WTC11 (cell line): ENCODE data around the gene ADAMTS2. TPM values are rescaled to one million over a fixed set of nuclear protein-coding genes. Genes with fewer than 3 reads are reported as not detected.

Experiments used
- ATAC-seq: fragments of 200-7000 bp; cut with Tn5 transposase; 2 replicates; pipeline ENCODE4 v1.10.0; 2021; ENCODE audit warnings: mild to moderate bottlenecking, moderate library complexity
- CTCF ChIA-PET: fragments of 300-600 bp; sonication (Branson Sonifier 250); formaldehyde crosslinking; loops from one replicate; lab custom pipeline; 2021; ENCODE audit warnings: antibody characterized with exemption; lab: Charles Lee
- POLR2A ChIA-PET: fragments of 350-600 bp; sonication (Branson Sonifier 250); formaldehyde crosslinking; loops from one replicate; lab custom pipeline; 2021; ENCODE audit warnings: antibody characterized with exemption; lab: Charles Lee
- DNase-seq: peaks from one replicate; pipeline ENCODE4 v3.0.0; 2021; ENCODE audit warnings: low spot score
- H3K27ac Mint-ChIP-seq: 2 replicates; pipeline ENCODE4 v1.8.0; 2021; ENCODE audit warnings: mixed read lengths
- H3K27me3 Mint-ChIP-seq: 2 replicates; pipeline ENCODE4 v1.8.0; 2021; ENCODE audit warnings: low read depth, mild to moderate bottlenecking, moderate library complexity, mixed read lengths
- H3K36me3 Mint-ChIP-seq: 2 replicates; pipeline ENCODE4 v1.8.0; 2021; ENCODE audit warnings: mixed read lengths
- H3K4me1 Mint-ChIP-seq: 2 replicates; pipeline ENCODE4 v1.8.0; 2022; ENCODE audit warnings: mixed read lengths
- H3K4me3 Mint-ChIP-seq: 2 replicates; pipeline ENCODE4 v1.8.0; 2021; ENCODE audit warnings: mild to moderate bottlenecking, moderate library complexity, mixed read lengths
- H3K9me3 Mint-ChIP-seq: 2 replicates; pipeline ENCODE4 v1.8.0; 2021; ENCODE audit warnings: mixed read lengths
- AFF4 ChIP-seq: sonication (generic); formaldehyde crosslinking; IDR thresholded peaks from 2 replicates; pipeline ENCODE4 v1.8.1; 2023; ENCODE audit warnings: mild to moderate bottlenecking, missing genetic modification reagents, borderline replicate concordance
- HMGA2 ChIP-seq: fragments of 250-450 bp; sonication (Bioruptor Pico); IDR thresholded peaks from 2 replicates; pipeline ENCODE4 v1.4.0; 2021; ENCODE audit warnings: mild to moderate bottlenecking, moderate library complexity
- IRF1 ChIP-seq: sonication (generic); formaldehyde crosslinking; IDR thresholded peaks from 2 replicates; pipeline ENCODE4 v1.8.0; 2023; ENCODE audit warnings: missing genetic modification reagents
- MYBL2 ChIP-seq: sonication (generic); formaldehyde crosslinking; IDR thresholded peaks from 2 replicates; pipeline ENCODE4 v1.8.1; 2023; ENCODE audit warnings: mild to moderate bottlenecking, moderate library complexity, missing genetic modification reagents
- NFYB ChIP-seq: sonication (generic); formaldehyde crosslinking; conservative IDR thresholded peaks from 2 replicates; pipeline ENCODE4 v1.8.0; 2022; ENCODE audit warnings: low read depth, missing genetic modification reagents
- NR3C1 ChIP-seq: sonication (generic); formaldehyde crosslinking; conservative IDR thresholded peaks from 2 replicates; pipeline ENCODE4 v1.8.1; 2023; ENCODE audit warnings: low read depth, mild to moderate bottlenecking, missing genetic modification reagents
- SMAD4 ChIP-seq: sonication (generic); formaldehyde crosslinking; IDR thresholded peaks from 2 replicates; pipeline ENCODE4 v1.8.0; 2022; ENCODE audit warnings: mild to moderate bottlenecking, missing genetic modification reagents
- TCF7 ChIP-seq: sonication (generic); formaldehyde crosslinking; IDR thresholded peaks from 2 replicates; pipeline ENCODE4 v1.8.0; 2022; ENCODE audit warnings: mild to moderate bottlenecking, low read depth, missing genetic modification reagents, moderate library complexity
- TP53 ChIP-seq: sonication (generic); formaldehyde crosslinking; IDR thresholded peaks from 2 replicates; pipeline ENCODE4 v1.8.1; 2023; ENCODE audit warnings: mild to moderate bottlenecking, missing genetic modification reagents
- ZNF317 ChIP-seq: sonication (generic); formaldehyde crosslinking; IDR thresholded peaks from 2 replicates; pipeline ENCODE4 v1.8.1; 2023; ENCODE audit warnings: low read depth, mild to moderate bottlenecking, moderate library complexity, missing genetic modification reagents, borderline replicate concordance
- ZNF425 ChIP-seq: fragments of 250-450 bp; sonication (Bioruptor Pico); conservative IDR thresholded peaks from 2 replicates; pipeline ENCODE4 v1.9.0; 2021; ENCODE audit warnings: mild to moderate bottlenecking
- total RNA-seq: library from RNA; stranded (reverse); gene quantifications from 3 replicates; pipeline ENCODE4 v1.2.3, GENCODE V29; 2021
- TF ChIP-seq, protein P1 (sequence below): sonication (generic); formaldehyde crosslinking; IDR thresholded peaks from 2 replicates; pipeline ENCODE4 v1.8.0; 2022; ENCODE audit warnings: missing genetic modification reagents
- TF ChIP-seq, protein P2 (sequence below): sonication (generic); formaldehyde crosslinking; IDR thresholded peaks from 2 replicates; pipeline ENCODE4 v1.8.0; 2023; ENCODE audit warnings: missing genetic modification reagents, mild to moderate bottlenecking, borderline replicate concordance
- TF ChIP-seq, protein P3 (sequence below): sonication (generic); formaldehyde crosslinking; IDR thresholded peaks from 2 replicates; pipeline ENCODE4 v1.8.0; 2022; ENCODE audit warnings: mild to moderate bottlenecking, missing genetic modification reagents

Gene ADAMTS2
- total RNA-seq, 1 experiment from 2014 or later: 11.2 TPM

GRCh38 chr5:179171251-179171815 lies 173.9 kb downstream of the ADAMTS2 start:
- H3K27me3 Mint-ChIP-seq: no peaks in the 10 kb centered on the region; the same call in 1 of the 2 replicates
- no peaks in the 10 kb centered on the region for H3K4me1 Mint-ChIP-seq
- POLR2A ChIA-PET: no interaction called here
- TF ChIP-seq TP53 (no peak), HMGA2 (no peak), ZNF317 (no peak)
- TF ChIP-seq, all 79 proteins: peak for 0
- no peak overlapping the region; the same call in 1 of the 2 replicates for H3K27ac Mint-ChIP-seq
- H3K36me3 Mint-ChIP-seq: peaks cover 8% of the 10 kb centered on the region; the same call in 1 of the 2 replicates
- no peak overlapping the region for H3K4me3 Mint-ChIP-seq
- no peak for ATAC-seq
- no peak for DNase-seq
- CTCF ChIA-PET: no interaction called here
- H3K9me3 Mint-ChIP-seq: peaks cover 15% of the 10 kb centered on the region

- Mint-ChIP-seq H3K4me3 (no peak overlapping the region), H3K4me1 (no peaks in the 10 kb centered on the region)
- POLR2A ChIA-PET: no interaction called here
- no peak for DNase-seq
- TF ChIP-seq MYBL2 (CRISPR knock-in tag) (no peak), TCF7 (no peak), AFF4 (no peak), NFYB (CRISPR knock-in tag) (no peak), ZNF425 (no peak), SMAD4 (no peak), IRF1 (CRISPR knock-in tag) (no peak), NR3C1 (CRISPR knock-in tag) (no peak)
- TF ChIP-seq, protein P1, sequence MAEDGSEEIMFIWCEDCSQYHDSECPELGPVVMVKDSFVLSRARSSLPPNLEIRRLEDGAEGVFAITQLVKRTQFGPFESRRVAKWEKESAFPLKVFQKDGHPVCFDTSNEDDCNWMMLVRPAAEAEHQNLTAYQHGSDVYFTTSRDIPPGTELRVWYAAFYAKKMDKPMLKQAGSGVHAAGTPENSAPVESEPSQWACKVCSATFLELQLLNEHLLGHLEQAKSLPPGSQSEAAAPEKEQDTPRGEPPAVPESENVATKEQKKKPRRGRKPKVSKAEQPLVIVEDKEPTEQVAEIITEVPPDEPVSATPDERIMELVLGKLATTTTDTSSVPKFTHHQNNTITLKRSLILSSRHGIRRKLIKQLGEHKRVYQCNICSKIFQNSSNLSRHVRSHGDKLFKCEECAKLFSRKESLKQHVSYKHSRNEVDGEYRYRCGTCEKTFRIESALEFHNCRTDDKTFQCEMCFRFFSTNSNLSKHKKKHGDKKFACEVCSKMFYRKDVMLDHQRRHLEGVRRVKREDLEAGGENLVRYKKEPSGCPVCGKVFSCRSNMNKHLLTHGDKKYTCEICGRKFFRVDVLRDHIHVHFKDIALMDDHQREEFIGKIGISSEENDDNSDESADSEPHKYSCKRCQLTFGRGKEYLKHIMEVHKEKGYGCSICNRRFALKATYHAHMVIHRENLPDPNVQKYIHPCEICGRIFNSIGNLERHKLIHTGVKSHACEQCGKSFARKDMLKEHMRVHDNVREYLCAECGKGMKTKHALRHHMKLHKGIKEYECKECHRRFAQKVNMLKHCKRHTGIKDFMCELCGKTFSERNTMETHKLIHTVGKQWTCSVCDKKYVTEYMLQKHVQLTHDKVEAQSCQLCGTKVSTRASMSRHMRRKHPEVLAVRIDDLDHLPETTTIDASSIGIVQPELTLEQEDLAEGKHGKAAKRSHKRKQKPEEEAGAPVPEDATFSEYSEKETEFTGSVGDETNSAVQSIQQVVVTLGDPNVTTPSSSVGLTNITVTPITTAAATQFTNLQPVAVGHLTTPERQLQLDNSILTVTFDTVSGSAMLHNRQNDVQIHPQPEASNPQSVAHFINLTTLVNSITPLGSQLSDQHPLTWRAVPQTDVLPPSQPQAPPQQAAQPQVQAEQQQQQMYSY (CRISPR knock-in tag): no peak
- TF ChIP-seq, protein P2, sequence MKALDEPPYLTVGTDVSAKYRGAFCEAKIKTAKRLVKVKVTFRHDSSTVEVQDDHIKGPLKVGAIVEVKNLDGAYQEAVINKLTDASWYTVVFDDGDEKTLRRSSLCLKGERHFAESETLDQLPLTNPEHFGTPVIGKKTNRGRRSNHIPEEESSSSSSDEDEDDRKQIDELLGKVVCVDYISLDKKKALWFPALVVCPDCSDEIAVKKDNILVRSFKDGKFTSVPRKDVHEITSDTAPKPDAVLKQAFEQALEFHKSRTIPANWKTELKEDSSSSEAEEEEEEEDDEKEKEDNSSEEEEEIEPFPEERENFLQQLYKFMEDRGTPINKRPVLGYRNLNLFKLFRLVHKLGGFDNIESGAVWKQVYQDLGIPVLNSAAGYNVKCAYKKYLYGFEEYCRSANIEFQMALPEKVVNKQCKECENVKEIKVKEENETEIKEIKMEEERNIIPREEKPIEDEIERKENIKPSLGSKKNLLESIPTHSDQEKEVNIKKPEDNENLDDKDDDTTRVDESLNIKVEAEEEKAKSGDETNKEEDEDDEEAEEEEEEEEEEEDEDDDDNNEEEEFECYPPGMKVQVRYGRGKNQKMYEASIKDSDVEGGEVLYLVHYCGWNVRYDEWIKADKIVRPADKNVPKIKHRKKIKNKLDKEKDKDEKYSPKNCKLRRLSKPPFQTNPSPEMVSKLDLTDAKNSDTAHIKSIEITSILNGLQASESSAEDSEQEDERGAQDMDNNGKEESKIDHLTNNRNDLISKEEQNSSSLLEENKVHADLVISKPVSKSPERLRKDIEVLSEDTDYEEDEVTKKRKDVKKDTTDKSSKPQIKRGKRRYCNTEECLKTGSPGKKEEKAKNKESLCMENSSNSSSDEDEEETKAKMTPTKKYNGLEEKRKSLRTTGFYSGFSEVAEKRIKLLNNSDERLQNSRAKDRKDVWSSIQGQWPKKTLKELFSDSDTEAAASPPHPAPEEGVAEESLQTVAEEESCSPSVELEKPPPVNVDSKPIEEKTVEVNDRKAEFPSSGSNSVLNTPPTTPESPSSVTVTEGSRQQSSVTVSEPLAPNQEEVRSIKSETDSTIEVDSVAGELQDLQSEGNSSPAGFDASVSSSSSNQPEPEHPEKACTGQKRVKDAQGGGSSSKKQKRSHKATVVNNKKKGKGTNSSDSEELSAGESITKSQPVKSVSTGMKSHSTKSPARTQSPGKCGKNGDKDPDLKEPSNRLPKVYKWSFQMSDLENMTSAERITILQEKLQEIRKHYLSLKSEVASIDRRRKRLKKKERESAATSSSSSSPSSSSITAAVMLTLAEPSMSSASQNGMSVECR (CRISPR knock-in tag): no peak
- TF ChIP-seq, protein P3, sequence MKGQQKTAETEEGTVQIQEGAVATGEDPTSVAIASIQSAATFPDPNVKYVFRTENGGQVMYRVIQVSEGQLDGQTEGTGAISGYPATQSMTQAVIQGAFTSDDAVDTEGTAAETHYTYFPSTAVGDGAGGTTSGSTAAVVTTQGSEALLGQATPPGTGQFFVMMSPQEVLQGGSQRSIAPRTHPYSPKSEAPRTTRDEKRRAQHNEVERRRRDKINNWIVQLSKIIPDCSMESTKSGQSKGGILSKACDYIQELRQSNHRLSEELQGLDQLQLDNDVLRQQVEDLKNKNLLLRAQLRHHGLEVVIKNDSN (CRISPR knock-in tag): no peak
- TF ChIP-seq, all 79 proteins: peak for 0
- no peaks in the 10 kb centered on the region; the same call in 1 of the 2 replicates for H3K27me3 Mint-ChIP-seq
- H3K9me3 Mint-ChIP-seq: peaks cover 15% of the 10 kb centered on the region
- H3K27ac Mint-ChIP-seq: no peak overlapping the region
- ATAC-seq: no peak
- CTCF ChIA-PET: interaction anchor here (0.6 kb wide), 1 partner anchor 27 kb away, joined by 3 read pairs; no protein-coding TSS in a partner anchor
- H3K36me3 Mint-ChIP-seq: peaks cover 8% of the 10 kb centered on the region; the same call in 1 of the 2 replicates
Measured at GRCh38 chr5:179170606-179171005, 174.7 kb downstream of the ADAMTS2 start.
